Aorta (tissue), 5 donors: Measurements from ENCODE around the gene PLEKHM3. TPM values are rescaled to one million over a fixed set of nuclear protein-coding genes. Genes with fewer than 3 reads are reported as not detected.

Experiments
- ATAC-seq: fragments of 200-7000 bp; cut with Tn5 transposase; one replicate; pipeline ENCODE4 v1.9.1; 2022; ENCODE audit warnings: moderate library complexity; ENCODE audit not compliant: low FRiP score
- DNase-seq, 2 donors: peaks; one replicate each; pipeline ENCODE4 v3.0.0-alpha.2; 2020
- H3K27ac ChIP-seq, 2 donors: one replicate each; pipeline ENCODE4 v1.5.1; 2013; ENCODE audit warnings: low read length in 2 of 2, mild to moderate bottlenecking in 2 of 2, moderate library complexity in 2 of 2, control low read depth in 1 of 2, inconsistent platforms in 1 of 2, low read depth in 1 of 2
- H3K27me3 ChIP-seq, 2 donors: one replicate each; pipeline ENCODE4 v1.6.1; 2013; ENCODE audit warnings: control low read depth in 1 of 2, low read length in 1 of 2, mild to moderate bottlenecking in 1 of 2, moderate library complexity in 1 of 2; ENCODE audit not compliant: insufficient read depth in 2 of 2, control insufficient read depth in 1 of 2
- H3K36me3 ChIP-seq, 2 donors: one replicate each; pipeline ENCODE4 v1.6.1; 2013; ENCODE audit warnings: control low read depth in 1 of 2, low read length in 1 of 2, mild to moderate bottlenecking in 1 of 2; ENCODE audit not compliant: insufficient read depth in 2 of 2, control insufficient read depth in 1 of 2
- H3K4me1 ChIP-seq, 2 donors: one replicate each; pipeline ENCODE4 v1.6.1; 2013; ENCODE audit warnings: low read length in 2 of 2, control low read depth in 1 of 2, mild to moderate bottlenecking in 1 of 2, moderate library complexity in 1 of 2; ENCODE audit not compliant: insufficient read depth in 2 of 2, control insufficient read depth in 1 of 2
- H3K4me3 ChIP-seq, 2 donors: one replicate each; pipeline ENCODE4 v1.5.1; 2013; ENCODE audit warnings: low read length in 2 of 2, control low read depth in 1 of 2, mild to moderate bottlenecking in 1 of 2
- H3K9me3 ChIP-seq: one replicate; pipeline ENCODE4 v1.6.1; 2013; ENCODE audit warnings: mild to moderate bottlenecking, low read length; ENCODE audit not compliant: control insufficient read depth
- WGBS, 2 donors: extraction: QIAGEN DNeasy Blood & Tissue Kit; methylation state at CpG; one replicate each; pipeline ENCODE4 v1.1.7; 2013; 5-methylcytosine and 5-hydroxymethylcytosine counted together
- intact Hi-C, 2 donors: fragments of 100-400 bp; cut with DNase I; formaldehyde crosslinking; loops; one replicate each; pipeline versions ENCODE4 v1.14.2 to v1.15.0; 2022
- polyA plus RNA-seq, 2 donors: library from polyadenylated mRNA; stranded (reverse); fragments of 200-250 nt; gene quantifications; one replicate each; pipeline ENCODE4 v1.2.3, GENCODE V29; 2013
- total RNA-seq, 2 donors: library from RNA; stranded (reverse); fragmentation: NEBNext Ultra II Directional; extraction: Animal tissue kit (Norgen Biotek cat#: 25700); gene quantifications; one replicate each; pipeline ENCODE4 v1.2.1, GENCODE V29; 2021
- donor health status: healthy with polysubstance abuse.
- donor health status: Bipolar disorder and iron deficiency.
- donor health status: DM: no; HTN: no; CAD: no.
- donor health status: DM: no; HTN: no; CAD: no.
- donor health status: DM: yes; HTN: yes; CAD: no.

Gene PLEKHM3
- total and polyA plus RNA-seq, 4 donors, result 2.8 to 18.9 (median 9.3) TPM

- H3K4me3 ChIP-seq, result no peak overlapping the region
- WGBS, 2 donors, result 96 to 100% methylated on average over 1 of the region's 1 CpG
- intact Hi-C loops, result no loop called here
- no peak overlapping the region for H3K27ac ChIP-seq
- H3K4me1 ChIP-seq, result no peaks in the 10 kb centered on the region
- no peaks in the 10 kb centered on the region for H3K36me3 ChIP-seq
- H3K27me3 ChIP-seq, result no peaks in the 10 kb centered on the region
- DNase-seq (no peak), ATAC-seq (no peak)
- H3K9me3 ChIP-seq, result no peaks in the 10 kb centered on the region
Measured at GRCh38 chr2:207835805-207836204, 189.5 kb downstream of the PLEKHM3 start.

GRCh38 chr2:207833251-207833751 is 192.0 kb downstream of the PLEKHM3 start:
- ATAC-seq (no peak), DNase-seq (no peak)
- no peaks in the 10 kb centered on the region for H3K27me3 ChIP-seq
- 90 to 93% methylated on average over 3 of the region's 3 CpGs for WGBS, 2 donors
- no peaks in the 10 kb centered on the region for H3K36me3 ChIP-seq
- no peaks in the 10 kb centered on the region for H3K9me3 ChIP-seq
- H3K27ac ChIP-seq, result no peak overlapping the region
- intact Hi-C loops, result no loop called here
- H3K4me1 ChIP-seq, result no peaks in the 10 kb centered on the region
- H3K4me3 ChIP-seq, result no peak overlapping the region

GRCh38 chr2:207831584-207832248 is 193.6 kb downstream of the PLEKHM3 start:
- Histone ChIP-seq H3K36me3 (no peaks in the 10 kb centered on the region), H3K4me3 (no peak overlapping the region), H3K4me1 (no peaks in the 10 kb centered on the region), H3K27ac (no peak overlapping the region), H3K27me3 (no peaks in the 10 kb centered on the region), H3K9me3 (no peaks in the 10 kb centered on the region)
- intact Hi-C loops, result no loop called here
- no peak for DNase-seq
- 98 to 99% methylated on average over 8 of the region's 8 CpGs for WGBS, 2 donors
- no peak for ATAC-seq

- no peak overlapping the region for H3K4me3 ChIP-seq
- H3K4me1 ChIP-seq, result no peaks in the 10 kb centered on the region
- ATAC-seq (no peak), DNase-seq (no peak)
- no peaks in the 10 kb centered on the region for H3K36me3 ChIP-seq
- 95 to 97% methylated on average over 15 of the region's 15 CpGs for WGBS, 2 donors
- H3K27ac ChIP-seq, result no peak overlapping the region
- no peaks in the 10 kb centered on the region for H3K9me3 ChIP-seq
- H3K27me3 ChIP-seq, result no peaks in the 10 kb centered on the region
- intact Hi-C loops, result no loop called here
Measured at GRCh38 chr2:207830778-207831438, 194.4 kb downstream of the PLEKHM3 start.

- no peak for DNase-seq
- Histone ChIP-seq H3K4me3 (no peak overlapping the region), H3K4me1 (peaks cover 3 to 6% of the 10 kb centered on the region in 2 donors), H3K27ac (no peak overlapping the region), H3K9me3 (no peaks in the 10 kb centered on the region), H3K27me3 (no peaks in the 10 kb centered on the region), H3K36me3 (no peaks in the 10 kb centered on the region)
- intact Hi-C loops, result no loop called here
- ATAC-seq, result no peak
- 94 to 95% methylated on average over 12 of the region's 12 CpGs for WGBS, 2 donors
Measured at GRCh38 chr2:207828361-207829057, 196.8 kb downstream of the PLEKHM3 start.

- Histone ChIP-seq H3K4me1 (peaks cover 3 to 6% of the 10 kb centered on the region in 2 donors), H3K4me3 (no peak overlapping the region), H3K9me3 (no peaks in the 10 kb centered on the region), H3K27ac (no peak overlapping the region), H3K27me3 (no peaks in the 10 kb centered on the region), H3K36me3 (no peaks in the 10 kb centered on the region)
- WGBS, 2 donors, result 96 to 100% methylated on average over 4 of the region's 4 CpGs
- ATAC-seq (no peak), DNase-seq (no peak)
- intact Hi-C loops, result no loop called here
Measured at GRCh38 chr2:207825978-207826377, 199.3 kb downstream of the PLEKHM3 start.

- Histone ChIP-seq H3K36me3 (no peaks in the 10 kb centered on the region), H3K9me3 (no peaks in the 10 kb centered on the region), H3K27me3 (no peaks in the 10 kb centered on the region), H3K4me3 (no peak overlapping the region), H3K27ac (no peak overlapping the region), H3K4me1 (peaks cover 3 to 6% of the 10 kb centered on the region in 2 donors)
- DNase-seq (no peak), ATAC-seq (peak; percentile 57)
- intact Hi-C loops, result no loop called here
- 18 to 24% methylated on average over 17 of the region's 17 CpGs for WGBS, 2 donors
Measured at GRCh38 chr2:207825045-207825954, 200.0 kb downstream of the PLEKHM3 start.

- 97% methylated on average over 13 of the region's 13 CpGs for WGBS, 2 donors
- H3K9me3 ChIP-seq, result no peaks in the 10 kb centered on the region
- H3K27ac ChIP-seq, result no peak overlapping the region
- intact Hi-C loops, result no loop called here
- DNase-seq (no peak), ATAC-seq (no peak)
- no peaks in the 10 kb centered on the region for H3K27me3 ChIP-seq
- no peak overlapping the region for H3K4me3 ChIP-seq
- H3K36me3 ChIP-seq, result no peaks in the 10 kb centered on the region
- peaks cover 3 to 6% of the 10 kb centered on the region in 2 donors for H3K4me1 ChIP-seq
Measured at GRCh38 chr2:207823865-207824264, 201.5 kb downstream of the PLEKHM3 start.
